Sigmoid colon (tissue), 7 donors: ENCODE data around the gene WASHC4. TPM values are rescaled to one million over a fixed set of nuclear protein-coding genes. Genes with fewer than 3 reads are reported as not detected.

ENCODE experiments used
- DNase-seq: peaks from one replicate; pipeline ENCODE4 v3.0.0-alpha.2; 2019
- H3K27ac ChIP-seq, 4 donors: fragments of 200-600 bp; sonication (generic); one replicate each; pipeline ENCODE4 v1.5.1; 2016 to 2019; ENCODE audit warnings: mild to moderate bottlenecking in 1 of 4
- H3K27me3 ChIP-seq, 3 donors: fragments of 200-600 bp; sonication (generic); one replicate each; pipeline ENCODE4 v1.5.1; 2019; ENCODE audit warnings: mild to moderate bottlenecking in 1 of 3
- H3K36me3 ChIP-seq, 4 donors: fragments of 200-600 bp; sonication (generic); one replicate each; pipeline ENCODE4 v1.5.1; 2016 to 2019
- H3K4me1 ChIP-seq, 4 donors: fragments of 200-600 bp; sonication (generic); one replicate each; pipeline ENCODE4 v1.5.1; 2017 to 2019
- H3K4me3 ChIP-seq, 4 donors: fragments of 200-600 bp; sonication (generic); one replicate each; pipeline ENCODE4 v1.5.1; 2017 to 2019; ENCODE audit warnings: mild to moderate bottlenecking in 2 of 4, moderate library complexity in 1 of 4
- H3K9me3 ChIP-seq, 4 donors: fragments of 200-600 bp in 3 of 4; sonication (generic) in 3 of 4; one replicate each; pipeline versions ENCODE4 v1.5.1 to v1.6.1; 2013 to 2019
- CTCF ChIP-seq, 4 experiments: fragments of 450-650 bp in 3 of 4; fragments of 200-600 bp in 1 of 4; IDR thresholded peaks; one replicate each; pipeline ENCODE4 v1.5.1; 2016 to 2019; ENCODE audit warnings: antibody characterized with exemption in 4 of 4, mild to moderate bottlenecking in 3 of 4, moderate library complexity in 2 of 4
- EP300 ChIP-seq, 4 donors: sonication (generic); formaldehyde crosslinking; IDR thresholded peaks; one replicate each; pipeline ENCODE4 v1.6.1; 2017; ENCODE audit warnings: antibody characterized with exemption in 4 of 4
- POLR2A ChIP-seq, 2 donors: fragments of 450-650 bp; IDR thresholded peaks; one replicate each; pipeline ENCODE4 v1.6.1; 2016; ENCODE audit warnings: antibody characterized with exemption in 2 of 2, mild to moderate bottlenecking in 2 of 2, moderate library complexity in 2 of 2
- POLR2AphosphoS5 ChIP-seq, 4 donors: sonication (generic); formaldehyde crosslinking; IDR thresholded peaks; one replicate each; pipeline ENCODE4 v1.6.1; 2017; ENCODE audit warnings: antibody characterized with exemption in 4 of 4
- WGBS, 2 donors: extraction: QIAGEN DNeasy Blood & Tissue Kit; methylation state at CpG; one replicate each; pipeline ENCODE4 v1.1.7; 2013; 5-methylcytosine and 5-hydroxymethylcytosine counted together
- intact Hi-C: fragments of 100-400 bp; cut with DNase I; formaldehyde crosslinking; loops from one replicate; pipeline ENCODE4 v1.15.1; 2023
- polyA plus RNA-seq, 3 donors: library from polyadenylated mRNA; stranded (reverse); fragments of 200-250 nt; gene quantifications; one replicate each; pipeline ENCODE4 v1.2.3, GENCODE V29; 2013
- total RNA-seq, 4 donors: library from RNA; depleted of rRNA; stranded (reverse); fragments of >200 nt; gene quantifications; one replicate each; pipeline ENCODE4 v1.1.0, GENCODE V29; 2016
- donor health status: healthy with polysubstance abuse.
- donor health status: Bipolar disorder and iron deficiency.
- donor health status: healthy.

WASHC4 gene
- total and polyA plus RNA-seq, 7 donors: 9.6 to 64.3 (median 43.3) TPM

GRCh38 chr12:105164068-105164467 is 56.5 kb downstream of the WASHC4 start:
- DNase-seq: no peak
- WGBS, 2 donors: 87 to 96% methylated on average over 2 of the region's 2 CpGs
- intact Hi-C loops: no loop called here
- Histone ChIP-seq H3K36me3 (peaks cover 17 to 86% (median 36%) of the 10 kb centered on the region in 4 donors), H3K27me3 (no peaks in the 10 kb centered on the region), H3K27ac (no peak overlapping the region), H3K4me1 (peaks cover 0 to 18% (median 17%) of the 10 kb centered on the region in 4 donors), H3K9me3 (no peaks in the 10 kb centered on the region), H3K4me3 (no peak overlapping the region)
- TF ChIP-seq POLR2AphosphoS5 (IDR thresholded peaks at IDR 0.05): no peak
- no peak for TF ChIP-seq EP300 (IDR thresholded peaks at IDR 0.05)
- TF ChIP-seq CTCF (IDR thresholded peaks at IDR 0.05): no peak
- TF ChIP-seq POLR2A (IDR thresholded peaks at IDR 0.05): no peak

GRCh38 chr12:105166736-105167135 is 59.2 kb downstream of the WASHC4 start:
- H3K4me1 ChIP-seq: peaks cover 0 to 11% (median 10%) of the 10 kb centered on the region in 4 donors
- intact Hi-C loops: no loop called here
- 81 to 90% methylated on average over 1 of the region's 1 CpG for WGBS, 2 donors
- H3K4me3 ChIP-seq: no peak overlapping the region
- no peaks in the 10 kb centered on the region for H3K9me3 ChIP-seq
- no peak for TF ChIP-seq EP300 (IDR thresholded peaks at IDR 0.05)
- TF ChIP-seq POLR2A (IDR thresholded peaks at IDR 0.05): no peak
- TF ChIP-seq POLR2AphosphoS5 (IDR thresholded peaks at IDR 0.05): no peak
- TF ChIP-seq CTCF (IDR thresholded peaks at IDR 0.05): no peak
- H3K36me3 ChIP-seq: peaks cover 17 to 85% (median 33%) of the 10 kb centered on the region in 4 donors
- no peaks in the 10 kb centered on the region for H3K27me3 ChIP-seq
- no peak overlapping the region for H3K27ac ChIP-seq
- no peak for DNase-seq

- DNase-seq: no peak
- TF ChIP-seq POLR2AphosphoS5 (IDR thresholded peaks at IDR 0.05) (no peak), CTCF (IDR thresholded peaks at IDR 0.05) (no peak), POLR2A (IDR thresholded peaks at IDR 0.05) (no peak), EP300 (IDR thresholded peaks at IDR 0.05) (no peak)
- H3K4me3 ChIP-seq: no peak overlapping the region
- H3K4me1 ChIP-seq: peaks cover 0 to 4% (median 4%) of the 10 kb centered on the region in 4 donors
- H3K9me3 ChIP-seq: no peaks in the 10 kb centered on the region
- no peak overlapping the region for H3K27ac ChIP-seq
- intact Hi-C loops: no loop called here
- H3K36me3 ChIP-seq: peaks cover 17 to 85% (median 33%) of the 10 kb centered on the region in 4 donors
- H3K27me3 ChIP-seq: no peaks in the 10 kb centered on the region
Observed at GRCh38 chr12:105167346-105167745, 59.8 kb downstream of the WASHC4 start.

- TF ChIP-seq POLR2AphosphoS5 (IDR thresholded peaks at IDR 0.05) (no peak), POLR2A (IDR thresholded peaks at IDR 0.05) (no peak), CTCF (IDR thresholded peaks at IDR 0.05) (no peak), EP300 (IDR thresholded peaks at IDR 0.05) (no peak)
- H3K27ac ChIP-seq: no peak overlapping the region
- no peak overlapping the region for H3K4me3 ChIP-seq
- H3K36me3 ChIP-seq: peaks cover 17 to 84% (median 32%) of the 10 kb centered on the region in 4 donors
- no peaks in the 10 kb centered on the region for H3K9me3 ChIP-seq
- H3K4me1 ChIP-seq: no peaks in the 10 kb centered on the region
- intact Hi-C loops: no loop called here
- H3K27me3 ChIP-seq: no peaks in the 10 kb centered on the region
- DNase-seq: no peak
Observed at GRCh38 chr12:105168006-105168405, 60.5 kb downstream of the WASHC4 start.

- no peak overlapping the region for H3K27ac ChIP-seq
- TF ChIP-seq POLR2AphosphoS5 (IDR thresholded peaks at IDR 0.05): no peak
- TF ChIP-seq EP300 (IDR thresholded peaks at IDR 0.05): no peak
- TF ChIP-seq CTCF (IDR thresholded peaks at IDR 0.05): no peak
- TF ChIP-seq POLR2A (IDR thresholded peaks at IDR 0.05): no peak
- 92 to 95% methylated on average over 3 of the region's 3 CpGs for WGBS, 2 donors
- H3K9me3 ChIP-seq: no peaks in the 10 kb centered on the region
- DNase-seq: no peak
- no peak overlapping the region for H3K4me3 ChIP-seq
- peaks cover 2 to 83% (median 20%) of the 10 kb centered on the region in 4 donors for H3K36me3 ChIP-seq
- H3K4me1 ChIP-seq: no peaks in the 10 kb centered on the region
- intact Hi-C loops: no loop called here
- no peaks in the 10 kb centered on the region for H3K27me3 ChIP-seq
Observed at GRCh38 chr12:105170139-105170538, 62.6 kb downstream of the WASHC4 start.
